Upper lobe of left lung (tissue), 6 donors: Measurements from ENCODE around the gene SC5D. TPM values are rescaled to one million over a fixed set of nuclear protein-coding genes. Genes with fewer than 3 reads are reported as not detected.

Experiments
- ATAC-seq, 2 donors: fragments of 200-7000 bp; cut with Tn5 transposase; one replicate each; pipeline ENCODE4 v1.9.1; 2022; ENCODE audit warnings: mild to moderate bottlenecking in 2 of 2, moderate library complexity in 2 of 2; ENCODE audit not compliant: low FRiP score in 2 of 2
- DNase-seq, 2 donors: peaks; one replicate each; pipeline ENCODE4 v3.0.0-alpha.2; 2019 to 2020
- H3K27ac ChIP-seq, 4 donors: fragments of 200-600 bp; sonication (generic); one replicate each; pipeline ENCODE4 v1.5.1; 2016 to 2019
- H3K27me3 ChIP-seq, 4 donors: fragments of 200-600 bp; sonication (generic); one replicate each; pipeline ENCODE4 v1.5.1; 2017 to 2019
- H3K36me3 ChIP-seq, 4 donors: fragments of 200-600 bp; sonication (generic); one replicate each; pipeline ENCODE4 v1.5.1; 2016 to 2019
- H3K4me1 ChIP-seq, 4 donors: fragments of 200-600 bp; sonication (generic); one replicate each; pipeline ENCODE4 v1.5.1; 2018 to 2019
- H3K4me3 ChIP-seq, 4 donors: fragments of 200-600 bp; sonication (generic); one replicate each; pipeline ENCODE4 v1.5.1; 2017 to 2019; ENCODE audit warnings: mild to moderate bottlenecking in 2 of 4, moderate library complexity in 1 of 4
- H3K9me3 ChIP-seq, 4 donors: fragments of 200-600 bp; sonication (generic); one replicate each; pipeline ENCODE4 v1.5.1; 2018 to 2019
- EP300 ChIP-seq, 4 donors: sonication (generic); formaldehyde crosslinking; IDR thresholded peaks; one replicate each; pipeline ENCODE4 v1.5.1; 2017; ENCODE audit warnings: antibody characterized with exemption in 4 of 4, control low read depth in 2 of 4
- POLR2A ChIP-seq, 4 donors: fragments of 450-650 bp; IDR thresholded peaks; one replicate each; pipeline ENCODE4 v1.5.1; 2016 to 2017; ENCODE audit warnings: antibody characterized with exemption in 4 of 4, mild to moderate bottlenecking in 2 of 4
- POLR2AphosphoS5 ChIP-seq, 2 donors: sonication (generic); formaldehyde crosslinking; IDR thresholded peaks; one replicate each; pipeline ENCODE4 v1.5.1; 2017; ENCODE audit warnings: antibody characterized with exemption in 2 of 2
- WGBS, 2 donors: methylation state at CpG; one replicate each; pipeline ENCODE4 v1.1.5; 2017 to 2018; 5-methylcytosine and 5-hydroxymethylcytosine counted together
- total RNA-seq, 6 donors: library from RNA; depleted of rRNA in 4 of 6; stranded (reverse); fragments of >200 nt in 4 of 6; gene quantifications; one replicate each; pipeline versions ENCODE4 v1.1.0 to v1.2.1, GENCODE V29; 2016 to 2021
- TF ChIP-seq, protein P1 (sequence below), 6 experiments: fragments of 450-650 bp in 4 of 6; fragments of 200-600 bp in 2 of 6; sonication (generic) in 2 of 6; IDR thresholded peaks; one replicate each; pipeline ENCODE4 v1.5.1; 2016 to 2019; ENCODE audit warnings: antibody characterized with exemption in 6 of 6
- donor health status: DM: no; HTN: no; CAD: no; lungs with moderate emphysema.
- donor health status: DM: no; HTN: yes; CAD: no; lungs with severe emphysema.

The SC5D gene
- total RNA-seq, 6 donors from 2014 or later = 9.4 to 79.9 (median 48.8) TPM

- Histone ChIP-seq H3K27me3 (no peaks in the 10 kb centered on the region), H3K27ac (no peak overlapping the region), H3K4me3 (no peak overlapping the region), H3K36me3 (peaks cover 0 to 27% (median 17%) of the 10 kb centered on the region in 4 donors), H3K9me3 (no peaks in the 10 kb centered on the region), H3K4me1 (no peaks in the 10 kb centered on the region)
- no peak for DNase-seq
- no peak for ATAC-seq
- no peak for TF ChIP-seq POLR2A (IDR thresholded peaks at IDR 0.05)
- TF ChIP-seq, protein P1, sequence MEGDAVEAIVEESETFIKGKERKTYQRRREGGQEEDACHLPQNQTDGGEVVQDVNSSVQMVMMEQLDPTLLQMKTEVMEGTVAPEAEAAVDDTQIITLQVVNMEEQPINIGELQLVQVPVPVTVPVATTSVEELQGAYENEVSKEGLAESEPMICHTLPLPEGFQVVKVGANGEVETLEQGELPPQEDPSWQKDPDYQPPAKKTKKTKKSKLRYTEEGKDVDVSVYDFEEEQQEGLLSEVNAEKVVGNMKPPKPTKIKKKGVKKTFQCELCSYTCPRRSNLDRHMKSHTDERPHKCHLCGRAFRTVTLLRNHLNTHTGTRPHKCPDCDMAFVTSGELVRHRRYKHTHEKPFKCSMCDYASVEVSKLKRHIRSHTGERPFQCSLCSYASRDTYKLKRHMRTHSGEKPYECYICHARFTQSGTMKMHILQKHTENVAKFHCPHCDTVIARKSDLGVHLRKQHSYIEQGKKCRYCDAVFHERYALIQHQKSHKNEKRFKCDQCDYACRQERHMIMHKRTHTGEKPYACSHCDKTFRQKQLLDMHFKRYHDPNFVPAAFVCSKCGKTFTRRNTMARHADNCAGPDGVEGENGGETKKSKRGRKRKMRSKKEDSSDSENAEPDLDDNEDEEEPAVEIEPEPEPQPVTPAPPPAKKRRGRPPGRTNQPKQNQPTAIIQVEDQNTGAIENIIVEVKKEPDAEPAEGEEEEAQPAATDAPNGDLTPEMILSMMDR (IDR thresholded peaks at IDR 0.05) = no peak
These were observed 18.8 kb downstream of the SC5D start for GRCh38 chr11:121311373-121311772.

- WGBS, 2 donors = 72 to 82% methylated on average over 2 of the region's 2 CpGs
These were observed 19.9 kb downstream of the SC5D start for GRCh38 chr11:121312483-121312882.

DNA sequence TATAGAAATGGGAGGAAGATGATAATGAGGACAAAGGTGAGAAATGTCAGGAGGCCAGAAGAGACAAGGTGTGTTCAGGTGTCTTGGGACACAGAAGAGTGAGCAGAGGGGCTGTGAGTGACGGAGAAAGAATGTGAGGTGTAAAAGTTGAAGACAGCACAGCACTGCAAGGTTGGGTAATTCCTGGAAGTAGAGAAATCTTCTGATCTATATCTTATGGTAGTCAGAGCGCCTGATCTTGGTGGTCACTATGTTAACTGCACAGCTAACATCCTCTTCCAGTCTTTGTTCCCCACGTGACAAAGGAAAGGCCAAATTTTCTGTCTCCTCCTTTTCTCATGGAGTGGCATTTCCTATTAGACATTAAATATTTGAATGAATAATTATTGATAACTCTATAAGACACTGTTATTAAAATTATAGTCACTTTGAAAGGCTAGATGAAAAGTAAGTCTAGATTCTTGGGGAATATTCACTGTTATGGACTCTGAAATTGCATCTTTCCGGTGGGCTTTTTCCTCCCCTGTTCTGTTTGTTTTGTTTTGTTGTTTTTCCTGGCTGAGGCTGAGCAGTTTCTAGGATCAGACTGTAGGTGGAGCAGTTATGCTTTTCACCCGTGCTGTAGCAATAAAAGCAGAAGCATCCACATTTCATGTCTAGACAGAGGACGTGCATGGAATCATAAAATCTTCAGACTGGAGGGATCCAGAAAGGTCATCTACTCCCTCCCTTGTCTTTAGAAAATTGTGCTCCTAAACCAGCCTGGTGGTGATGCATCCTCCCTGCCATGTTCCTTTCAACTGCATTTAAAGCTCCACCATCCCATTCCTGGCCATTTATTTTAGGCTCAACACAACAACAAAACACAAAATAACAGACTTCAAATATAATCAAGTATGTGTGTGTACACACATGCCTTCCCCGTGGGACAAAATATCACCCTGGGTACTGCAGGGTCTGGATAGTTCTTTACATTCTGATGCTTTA, 26.6 kb downstream of the SC5D start:
- no peaks in the 10 kb centered on the region for H3K27me3 ChIP-seq
- ATAC-seq (peak; percentile 77 to 87), DNase-seq (no peak)
- 23 to 30% methylated on average over 7 of the region's 7 CpGs for WGBS, 2 donors
- H3K4me3 ChIP-seq = no peak overlapping the region
- H3K27ac ChIP-seq = no peak overlapping the region
- peaks cover 0 to 5% (median 2%) of the 10 kb centered on the region in 4 donors for H3K4me1 ChIP-seq
- no peak for TF ChIP-seq POLR2A (IDR thresholded peaks at IDR 0.05)
- TF ChIP-seq POLR2AphosphoS5 (IDR thresholded peaks at IDR 0.05) = no peak
- TF ChIP-seq, protein P1 (IDR thresholded peaks at IDR 0.05) = peak; percentile 62 to 80 (median 72)
- TF ChIP-seq EP300 (IDR thresholded peaks at IDR 0.05) = no peak
- no peaks in the 10 kb centered on the region for H3K36me3 ChIP-seq
- no peaks in the 10 kb centered on the region for H3K9me3 ChIP-seq

More at GRCh38 chr11:121312483-121312882, 19.9 kb downstream of the SC5D start:
- H3K27me3 ChIP-seq = no peaks in the 10 kb centered on the region
- H3K27ac ChIP-seq = no peak overlapping the region
- no peak for ATAC-seq
- no peaks in the 10 kb centered on the region for H3K4me1 ChIP-seq
- no peaks in the 10 kb centered on the region for H3K9me3 ChIP-seq
- DNase-seq = no peak
- H3K36me3 ChIP-seq = peaks cover 0 to 16% (median 6%) of the 10 kb centered on the region in 4 donors
- TF ChIP-seq POLR2AphosphoS5 (IDR thresholded peaks at IDR 0.05) (no peak), EP300 (IDR thresholded peaks at IDR 0.05) (no peak), POLR2A (IDR thresholded peaks at IDR 0.05) (no peak)
- TF ChIP-seq, protein P1 (IDR thresholded peaks at IDR 0.05) = no peak
- no peak overlapping the region for H3K4me3 ChIP-seq

- DNase-seq (peak in 1 of 2 donors; percentile 37), ATAC-seq (peak; percentile 53 to 64)
- Histone ChIP-seq H3K4me3 (no peak overlapping the region), H3K9me3 (no peaks in the 10 kb centered on the region), H3K4me1 (peaks cover 0 to 5% (median 2%) of the 10 kb centered on the region in 4 donors), H3K36me3 (no peaks in the 10 kb centered on the region), H3K27me3 (no peaks in the 10 kb centered on the region), H3K27ac (no peak overlapping the region)
- TF ChIP-seq, protein P1 (IDR thresholded peaks at IDR 0.05) = peak in 4 of 6 experiments; percentile 2 to 54 (median 26)
- no peak for TF ChIP-seq EP300 (IDR thresholded peaks at IDR 0.05)
- WGBS, 2 donors = 31 to 34% methylated on average over 7 of the region's 7 CpGs
These were observed 29.2 kb downstream of the SC5D start for GRCh38 chr11:121321614-121322243.
